ENCODE data around the gene RERE.

- no peak for TF ChIP-seq EZH2 (IDR thresholded peaks at IDR 0.05)
- no peak for TF ChIP-seq POLR2AphosphoS5 (IDR thresholded peaks at IDR 0.05; ENCODE audit: borderline replicate concordance, low read depth, low read length)
Measured at GRCh38 chr1:8423269-8423691, 394.2 kb downstream of the RERE start.

Data from SK-N-MC (cell line).